Prostate gland (tissue), 2 donors: Measurements from ENCODE around the gene GRIN2A. TPM values are rescaled to one million over a fixed set of nuclear protein-coding genes. Genes with fewer than 3 reads are reported as not detected.

Source experiments
- DNase-seq: peaks from one replicate; pipeline ENCODE4 v3.0.0-alpha.2; 2019; ENCODE audit warnings: low spot score
- H3K27ac ChIP-seq, 2 donors: fragments of 200-600 bp; sonication (generic); 2 replicates each; pipeline ENCODE4 v1.5.1; 2017 to 2019
- H3K27me3 ChIP-seq: fragments of 200-600 bp; sonication (generic); replicated peaks from 2 replicates; pipeline ENCODE4 v1.5.1; 2019; ENCODE audit not compliant: insufficient read depth
- H3K36me3 ChIP-seq, 2 donors: fragments of 200-600 bp; sonication (generic); 1 replicate in 1 of 2; 2 replicates in 1 of 2; pipeline versions ENCODE4 v1.5.1 to v1.8.1; 2017 to 2019
- H3K4me1 ChIP-seq: fragments of 200-600 bp; sonication (generic); replicated peaks from 2 replicates; pipeline ENCODE4 v1.5.1; 2019
- H3K4me3 ChIP-seq, 2 donors: fragments of 200-600 bp; sonication (generic); 2 replicates each; pipeline ENCODE4 v1.5.1; 2017 to 2019
- H3K9me3 ChIP-seq: fragments of 200-600 bp; sonication (generic); 2 replicates; pipeline ENCODE4 v1.5.1; 2017
- CTCF ChIP-seq, 4 experiments: fragments of 200-600 bp in 2 of 4; fragments of 450-650 bp in 2 of 4; sonication (generic) in 2 of 4; IDR thresholded peaks; 1 replicate in 3 of 4; 2 replicates in 1 of 4; pipeline ENCODE4 v1.5.1; 2016 to 2019; ENCODE audit warnings: antibody characterized with exemption in 4 of 4, mild to moderate bottlenecking in 2 of 4, moderate library complexity in 2 of 4
- POLR2A ChIP-seq: fragments of 450-650 bp; IDR thresholded peaks from one replicate; pipeline ENCODE4 v1.6.1; 2016; ENCODE audit warnings: antibody characterized with exemption, mild to moderate bottlenecking
- POLR2AphosphoS5 ChIP-seq: sonication (generic); formaldehyde crosslinking; IDR thresholded peaks from one replicate; pipeline ENCODE4 v1.6.1; 2017; ENCODE audit warnings: antibody characterized with exemption
- WGBS: methylation state at CpG from one replicate; pipeline ENCODE4 v1.1.5; 2018; 5-methylcytosine and 5-hydroxymethylcytosine counted together
- intact Hi-C: fragments of 100-400 bp; cut with DNase I; formaldehyde crosslinking; loops from one replicate; pipeline ENCODE4 v1.14.2; 2022
- total RNA-seq, 2 donors: library from RNA; depleted of rRNA; stranded (reverse); fragments of >200 nt; gene quantifications; one replicate each; pipeline ENCODE4 v1.1.0, GENCODE V29; 2016

GRIN2A gene
- total RNA-seq, 2 donors from 2014 or later, result 0.23 to 11.4 TPM

GRCh38 chr16:10189861-10190390, 7.7 kb upstream of the GRIN2A start:
- Histone ChIP-seq H3K27ac (no peak overlapping the region), H3K4me3 (no peak overlapping the region), H3K27me3 (no peaks in the 10 kb centered on the region), H3K4me1 (no peaks in the 10 kb centered on the region), H3K9me3 (no peaks in the 10 kb centered on the region), H3K36me3 (no peaks in the 10 kb centered on the region)
- intact Hi-C loops, result loop anchor here (10.0 kb wide), 2 partner anchors 535 to 1025 kb away; no protein-coding TSS in a partner anchor
- TF ChIP-seq POLR2AphosphoS5 (no peak), CTCF (IDR thresholded peaks at IDR 0.05) (no peak)
- no peak for DNase-seq
- 73% methylated on average over 9 of the region's 9 CpGs for WGBS

GRCh38 chr16:10188236-10188635, 6.0 kb upstream of the GRIN2A start:
- Histone ChIP-seq H3K9me3 (no peaks in the 10 kb centered on the region), H3K4me1 (no peaks in the 10 kb centered on the region), H3K27me3 (peaks cover under 1% of the 10 kb centered on the region), H3K4me3 (no peak overlapping the region), H3K36me3 (no peaks in the 10 kb centered on the region), H3K27ac (no peak overlapping the region)
- TF ChIP-seq CTCF (IDR thresholded peaks at IDR 0.05), result no peak
- TF ChIP-seq POLR2AphosphoS5, result no peak
- no peak for TF ChIP-seq POLR2A
- DNase-seq, result no peak
- intact Hi-C loops, result loop anchor here (10.0 kb wide), 2 partner anchors 533 to 1023 kb away; no protein-coding TSS in a partner anchor
- WGBS, result 29% methylated on average over 3 of the region's 3 CpGs

GRCh38 chr16:10181196-10182162, 749 bp downstream of the GRIN2A start:
- H3K9me3 ChIP-seq, result no peaks in the 10 kb centered on the region
- H3K27me3 ChIP-seq, result peaks cover 19% of the 10 kb centered on the region
- no peaks in the 10 kb centered on the region for H3K36me3 ChIP-seq
- intact Hi-C loops, result loop anchor here (2.0 to 10.0 kb wide), 4 partner anchors 527 to 1017 kb away; no protein-coding TSS in a partner anchor
- WGBS, result 2% methylated on average over 84 of the region's 85 CpGs
- H3K4me3 ChIP-seq, result no peak overlapping the region
- TF ChIP-seq CTCF (IDR thresholded peaks at IDR 0.05) (peak; percentile 75 to 90 (median 80)), POLR2AphosphoS5 (no peak)
- no peaks in the 10 kb centered on the region for H3K4me1 ChIP-seq
- H3K27ac ChIP-seq, result no peak overlapping the region
- peak; percentile 44 for DNase-seq

GRCh38 chr16:10180771-10181163, 1.5 kb downstream of the GRIN2A start:
- WGBS, result 1% methylated on average over 24 of the region's 24 CpGs
- DNase-seq, result no peak
- H3K4me3 ChIP-seq, result no peak overlapping the region
- H3K36me3 ChIP-seq, result no peaks in the 10 kb centered on the region
- H3K9me3 ChIP-seq, result no peaks in the 10 kb centered on the region
- peaks cover 19% of the 10 kb centered on the region for H3K27me3 ChIP-seq
- no peak for TF ChIP-seq CTCF (IDR thresholded peaks at IDR 0.05)
- TF ChIP-seq POLR2A, result no peak
- TF ChIP-seq POLR2AphosphoS5, result no peak
- intact Hi-C loops, result loop anchor here (2.0 to 10.0 kb wide), 4 partner anchors 526 to 1016 kb away; no protein-coding TSS in a partner anchor
- H3K27ac ChIP-seq, result no peak overlapping the region
- no peaks in the 10 kb centered on the region for H3K4me1 ChIP-seq
